ENCODE measurements around the gene MDC1. TPM values are rescaled to one million over a fixed set of nuclear protein-coding genes. Genes with fewer than 3 reads are reported as not detected.
"Not testable (repeated sequence)": the region's sequence is repeated elsewhere in the genome, so short reads cannot be mapped to it uniquely, and the experiment has no call there.

The MDC1 gene
- total RNA-seq, 1 experiment from 2014 or later: 12.4 TPM

DNA sequence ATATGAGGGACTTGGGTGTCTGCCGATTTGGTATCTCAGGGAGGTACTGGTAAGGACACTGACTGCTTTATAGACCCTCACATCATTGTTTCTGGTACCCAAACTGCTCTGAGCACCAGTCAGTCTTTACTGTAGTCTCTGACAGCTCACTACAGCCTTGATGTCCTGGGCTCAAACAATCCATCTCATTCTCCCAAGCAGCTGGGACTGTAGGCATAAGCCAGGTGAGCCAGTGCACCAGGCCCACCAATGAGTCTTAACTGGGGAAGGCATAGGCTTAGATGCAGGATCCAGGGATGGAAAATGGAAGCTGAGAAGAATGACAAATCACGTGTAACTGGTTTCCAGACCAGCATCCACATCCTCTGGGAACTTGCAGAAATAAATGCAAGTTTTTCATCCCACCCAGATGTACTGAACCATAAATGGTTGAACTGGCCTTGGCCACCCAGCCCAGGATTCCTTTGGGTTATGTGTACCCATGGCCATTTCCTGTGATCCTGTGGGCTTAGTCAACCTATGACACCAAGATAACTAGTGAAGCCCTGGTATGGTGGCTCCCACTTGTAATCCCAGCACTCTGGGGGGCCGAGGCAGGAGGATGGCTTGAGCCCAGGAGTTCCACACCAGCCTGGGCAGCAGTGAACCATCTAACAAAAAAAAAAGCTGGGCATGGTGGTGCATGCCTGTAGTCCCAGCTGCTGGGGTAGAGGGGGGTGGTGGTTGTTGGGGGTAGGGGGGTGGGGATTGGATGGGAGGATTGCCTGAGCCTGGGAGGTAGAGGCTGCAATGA lies 8.8 kb upstream of the MDC1 start:
- peak; percentile 79 for DNase-seq (ENCODE audit: low read depth)

GRCh38 chr6:30724906-30725667 lies 8.0 kb upstream of the MDC1 start:
- no peak for DNase-seq (ENCODE audit: low read depth)

DNA sequence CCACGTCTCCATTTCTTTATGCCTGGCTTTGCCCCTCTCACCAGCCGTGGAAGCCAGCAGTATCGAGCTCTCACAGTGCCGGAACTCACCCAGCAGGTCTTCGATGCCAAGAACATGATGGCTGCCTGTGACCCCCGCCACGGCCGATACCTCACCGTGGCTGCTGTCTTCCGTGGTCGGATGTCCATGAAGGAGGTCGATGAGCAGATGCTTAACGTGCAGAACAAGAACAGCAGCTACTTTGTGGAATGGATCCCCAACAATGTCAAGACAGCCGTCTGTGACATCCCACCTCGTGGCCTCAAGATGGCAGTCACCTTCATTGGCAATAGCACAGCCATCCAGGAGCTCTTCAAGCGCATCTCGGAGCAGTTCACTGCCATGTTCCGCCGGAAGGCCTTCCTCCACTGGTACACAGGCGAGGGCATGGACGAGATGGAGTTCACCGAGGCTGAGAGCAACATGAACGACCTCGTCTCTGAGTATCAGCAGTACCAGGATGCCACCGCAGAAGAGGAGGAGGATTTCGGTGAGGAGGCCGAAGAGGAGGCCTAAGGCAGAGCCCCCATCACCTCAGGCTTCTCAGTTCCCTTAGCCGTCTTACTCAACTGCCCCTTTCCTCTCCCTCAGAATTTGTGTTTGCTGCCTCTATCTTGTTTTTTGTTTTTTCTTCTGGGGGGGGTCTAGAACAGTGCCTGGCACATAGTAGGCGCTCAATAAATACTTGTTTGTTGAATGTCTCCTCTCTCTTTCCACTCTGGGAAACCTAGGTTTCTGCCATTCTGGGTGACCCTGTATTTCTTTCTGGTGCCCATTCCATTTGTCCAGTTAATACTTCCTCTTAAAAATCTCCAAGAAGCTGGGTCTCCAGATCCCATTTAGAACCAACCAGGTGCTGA lies 7.0 kb upstream of the MDC1 start:
- not testable (repeated sequence) for DNase-seq (ENCODE audit: low read depth)

DNA sequence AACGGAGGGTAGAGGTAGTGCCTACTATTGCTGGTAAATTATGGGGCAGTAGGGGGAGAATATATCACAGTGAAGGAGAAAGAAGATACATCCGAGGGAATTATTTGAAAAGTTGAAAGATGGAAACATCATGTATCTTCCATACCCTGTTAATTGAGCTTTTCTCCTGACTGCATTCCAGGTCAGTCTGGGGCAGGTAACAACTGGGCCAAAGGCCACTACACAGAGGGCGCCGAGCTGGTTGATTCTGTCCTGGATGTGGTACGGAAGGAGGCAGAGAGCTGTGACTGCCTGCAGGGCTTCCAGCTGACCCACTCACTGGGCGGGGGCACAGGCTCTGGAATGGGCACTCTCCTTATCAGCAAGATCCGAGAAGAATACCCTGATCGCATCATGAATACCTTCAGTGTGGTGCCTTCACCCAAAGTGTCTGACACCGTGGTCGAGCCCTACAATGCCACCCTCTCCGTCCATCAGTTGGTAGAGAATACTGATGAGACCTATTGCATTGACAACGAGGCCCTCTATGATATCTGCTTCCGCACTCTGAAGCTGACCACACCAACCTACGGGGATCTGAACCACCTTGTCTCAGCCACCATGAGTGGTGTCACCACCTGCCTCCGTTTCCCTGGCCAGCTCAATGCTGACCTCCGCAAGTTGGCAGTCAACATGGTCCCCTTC lies 6.2 kb upstream of the MDC1 start:
- DNase-seq (ENCODE audit: low read depth): not testable (repeated sequence)

DNA sequence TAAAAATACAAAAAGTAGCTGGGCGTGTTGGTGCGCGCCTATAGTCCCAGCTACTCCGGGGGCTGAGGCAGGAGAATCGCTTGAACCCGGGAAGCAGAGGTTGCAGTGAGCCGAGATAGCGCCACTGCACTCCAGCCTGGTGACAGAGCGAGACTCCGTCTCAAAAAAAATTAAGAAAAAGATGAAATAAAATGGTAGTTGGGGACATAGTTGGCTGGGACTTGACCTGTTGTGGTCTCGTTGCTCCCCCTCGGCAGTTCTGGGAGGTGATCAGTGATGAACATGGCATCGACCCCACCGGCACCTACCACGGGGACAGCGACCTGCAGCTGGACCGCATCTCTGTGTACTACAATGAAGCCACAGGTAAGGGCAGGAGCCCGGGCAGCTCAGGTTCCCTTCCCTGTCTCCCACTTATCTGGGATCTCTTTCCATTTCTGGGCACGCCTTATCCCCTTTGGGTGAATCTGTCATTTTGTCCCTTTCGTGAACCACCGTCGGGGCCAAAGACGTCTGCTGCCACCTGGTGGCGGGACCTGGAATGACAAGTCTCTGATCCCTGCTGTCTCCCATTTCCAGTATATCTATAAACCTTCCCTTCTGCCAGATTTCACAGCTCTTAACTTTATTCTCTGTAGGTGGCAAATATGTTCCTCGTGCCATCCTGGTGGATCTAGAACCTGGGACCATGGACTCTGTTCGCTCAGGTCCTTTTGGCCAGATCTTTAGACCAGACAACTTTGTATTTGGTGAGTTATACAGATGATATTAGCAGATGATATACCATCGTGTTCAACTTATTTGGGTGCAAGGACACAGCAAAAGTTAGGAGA lies 5.4 kb upstream of the MDC1 start:
- DNase-seq (ENCODE audit: low read depth): peak; percentile 78

DNA sequence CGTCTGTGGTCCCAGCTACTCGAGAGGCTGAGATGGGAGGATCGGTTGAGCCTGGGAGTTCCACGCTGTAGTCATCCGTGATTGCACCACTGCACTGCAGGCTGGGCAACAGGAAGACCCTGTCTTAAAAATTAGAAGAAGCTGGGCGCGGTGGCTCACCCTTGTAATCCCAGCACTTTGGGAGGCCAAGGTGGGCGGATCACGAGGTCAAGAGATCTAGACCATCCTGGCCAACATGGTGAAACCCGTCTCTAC lies 4.9 kb upstream of the MDC1 start:
- DNase-seq (ENCODE audit: low read depth): peak; percentile 43

- peak; percentile 87 for DNase-seq (ENCODE audit: low read depth)
Measured at GRCh38 chr6:30721198-30722024, 4.3 kb upstream of the MDC1 start.

DNA sequence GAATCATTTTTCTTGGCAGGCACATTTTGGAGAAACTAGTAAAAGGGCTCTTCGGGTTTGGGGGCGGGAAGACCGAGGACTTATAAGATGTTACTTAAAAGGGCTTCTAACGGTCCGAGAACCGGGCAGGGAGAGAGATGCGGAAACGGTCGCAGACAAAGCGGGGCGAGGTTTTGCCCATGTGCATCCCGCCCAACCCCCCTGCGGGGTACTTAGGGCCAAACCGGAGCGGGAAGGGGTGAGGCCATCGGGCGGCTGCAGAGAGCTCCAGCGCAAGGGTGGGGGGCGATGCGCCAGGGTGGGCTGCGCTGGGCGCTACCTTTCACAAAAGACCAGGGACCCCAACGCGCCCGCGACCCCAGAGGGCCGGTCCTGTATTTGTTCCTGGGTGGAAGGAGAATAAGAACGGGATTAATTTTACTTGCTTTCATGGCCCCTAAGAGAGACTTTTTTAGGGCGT lies 3.7 kb upstream of the MDC1 start:
- DNase-seq (ENCODE audit: low read depth): peak; percentile 58

- peak; percentile 99 for DNase-seq (ENCODE audit: low read depth)
Measured at GRCh38 chr6:30719791-30720737, 3.0 kb upstream of the MDC1 start, which contains the start of gene TUBB. Gene TUBB (plus strand): TSS chr6:30720352. CDS start chr6:30720507, 155 bp downstream.

DNA sequence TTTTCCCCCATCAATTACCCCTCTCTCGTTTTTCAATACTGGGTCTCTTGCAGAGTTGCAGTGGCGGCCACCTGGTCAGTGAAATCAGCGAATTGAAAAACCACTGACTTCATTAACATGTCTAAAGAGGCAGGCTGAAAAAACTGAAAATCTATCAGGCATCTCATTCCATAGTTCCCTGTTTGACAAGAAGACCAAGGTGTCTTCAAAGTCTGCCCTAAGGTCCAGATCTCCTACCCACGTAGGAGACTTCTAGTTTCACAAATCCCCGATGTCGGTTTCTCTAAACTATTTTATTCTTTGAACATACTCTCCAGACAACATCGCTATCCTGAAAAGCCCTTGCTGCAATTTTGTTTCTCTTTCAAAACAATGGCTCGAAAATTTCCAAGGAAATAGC lies 2.3 kb upstream of the MDC1 start:
- DNase-seq (ENCODE audit: low read depth): no peak

DNA sequence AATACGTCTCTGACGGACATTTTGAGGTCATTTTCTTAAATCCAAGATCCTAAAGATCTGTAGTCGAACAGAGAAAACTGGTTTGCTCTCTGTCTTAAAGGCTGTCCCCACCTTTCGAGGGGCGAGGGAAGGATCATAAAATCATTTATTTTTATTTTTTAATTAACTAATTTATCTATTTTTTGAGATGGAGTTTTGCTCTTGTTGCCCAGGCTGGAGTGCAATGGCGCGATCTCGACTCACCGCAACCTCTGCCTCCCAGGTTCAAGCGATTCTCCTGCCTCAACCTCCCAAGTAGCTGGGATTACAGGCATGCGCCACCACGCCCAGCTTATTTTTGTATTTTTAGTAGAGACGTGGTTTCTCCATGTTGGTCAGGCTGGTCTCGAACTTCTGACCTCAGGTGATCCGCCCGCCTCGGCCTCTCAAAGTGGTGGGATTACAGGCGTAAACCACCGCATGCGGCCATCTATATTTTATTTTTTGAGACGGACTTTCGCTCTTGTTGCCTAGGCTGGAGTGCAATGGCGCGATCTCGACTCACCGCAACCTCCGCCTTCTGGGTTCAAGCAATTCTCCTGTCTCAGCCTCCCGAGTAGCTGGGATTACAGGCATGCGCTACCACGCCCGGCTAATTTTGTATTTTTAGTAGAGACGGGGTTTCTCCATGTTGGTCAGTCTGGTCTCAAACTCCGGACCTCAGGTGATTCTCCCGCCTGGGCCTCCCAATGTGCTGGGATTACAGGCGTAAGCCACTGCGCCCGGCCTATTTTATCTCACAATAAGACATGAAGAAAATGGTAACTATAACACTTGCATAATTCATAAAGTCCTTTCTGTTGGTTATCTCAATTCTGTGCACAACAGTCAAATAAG lies 1.0 kb upstream of the MDC1 start:
- not testable (repeated sequence) for DNase-seq (ENCODE audit: low read depth)

- DNase-seq (ENCODE audit: low read depth): no peak
Measured at GRCh38 chr6:30716879-30717128, 277 bp downstream of the MDC1 start.

DNA sequence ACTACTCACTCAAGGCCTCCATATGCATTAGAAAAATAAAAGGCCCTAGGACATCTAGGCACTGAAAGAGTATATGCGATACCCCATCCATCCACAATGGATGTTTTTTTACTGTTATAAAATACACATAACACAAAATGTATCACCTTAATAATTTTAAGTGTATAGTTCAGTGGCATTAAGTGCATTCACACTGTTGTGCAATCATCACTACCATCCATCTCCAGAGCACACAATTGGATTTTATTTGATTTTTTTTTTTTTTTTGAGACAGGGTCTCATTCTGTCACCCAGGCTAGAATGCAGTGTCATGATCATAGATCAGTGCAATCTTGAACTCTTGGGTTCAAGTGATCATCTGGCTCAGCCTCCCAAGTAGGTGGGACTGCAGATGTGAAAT lies 2.8 kb downstream of the MDC1 start:
- no peak for DNase-seq (ENCODE audit: low read depth)

DNA sequence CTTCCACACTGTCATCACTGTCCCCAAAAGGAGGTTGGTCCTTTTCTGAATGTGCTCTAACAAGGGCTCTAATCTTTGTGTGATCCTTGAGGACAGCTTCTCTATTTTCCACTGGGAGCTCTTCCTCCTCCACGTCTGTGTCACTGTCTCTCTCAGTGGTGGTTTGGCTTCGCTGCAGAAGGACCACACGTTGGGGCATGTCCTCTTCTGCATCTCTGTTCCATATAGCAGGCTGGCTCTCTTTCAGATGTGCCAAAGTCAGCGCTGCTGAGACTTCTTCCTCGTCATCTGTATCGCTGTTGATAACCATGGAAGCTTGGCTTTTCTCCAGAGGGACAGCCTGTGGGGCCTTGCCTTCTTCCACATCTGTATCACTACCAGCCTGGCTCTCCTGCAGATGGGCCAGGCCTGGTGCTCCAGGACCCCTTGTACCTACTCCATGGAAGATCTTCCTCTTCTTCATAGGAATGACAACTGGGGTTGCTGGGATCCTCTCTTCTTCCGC lies 4.6 kb downstream of the MDC1 start:
- DNase-seq (ENCODE audit: low read depth): no peak

DNA sequence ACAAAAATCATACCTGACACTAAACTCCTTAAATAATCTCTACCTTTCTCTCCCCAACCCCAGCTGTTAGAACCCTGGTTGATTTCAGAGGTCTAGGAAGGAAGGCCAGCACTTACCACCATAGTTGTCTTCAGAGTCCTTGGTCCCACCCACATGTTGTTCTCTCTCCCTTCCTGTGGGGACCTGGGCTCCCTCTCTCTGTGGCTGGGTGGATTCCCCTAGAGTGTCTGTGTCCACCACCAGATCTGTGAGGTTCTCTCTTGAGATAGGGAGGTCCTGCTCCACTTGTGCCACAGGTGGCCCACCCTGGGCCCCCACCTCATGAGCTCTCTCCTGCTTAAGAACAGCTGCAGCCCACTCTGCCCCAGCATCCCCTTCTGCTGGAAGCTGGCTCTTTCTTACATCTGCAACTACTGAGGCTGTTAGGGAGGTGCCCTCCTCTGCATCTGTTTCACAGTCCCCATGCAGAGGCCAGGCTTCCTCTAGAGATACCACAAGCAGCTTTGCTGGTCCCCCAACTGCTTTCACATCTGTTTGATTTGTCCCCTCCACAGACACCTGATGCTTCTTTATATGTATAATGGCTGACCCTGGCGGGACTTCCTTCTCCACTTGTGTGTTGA lies 5.2 kb downstream of the MDC1 start:
- no peak for DNase-seq (ENCODE audit: low read depth)

GRCh38 chr6:30709101-30709868 lies 7.8 kb downstream of the MDC1 start:
- no peak for DNase-seq (ENCODE audit: low read depth)
